GM12801 (cell line): Measurements from ENCODE around the gene SOS2.

Source experiments
- TF ChIP-seq, protein P1 (sequence below): IDR thresholded peaks from one replicate; pipeline ENCODE4 v1.5.1; 2011; ENCODE audit warnings: control low read depth; ENCODE audit not compliant: insufficient read length; ENCODE audit errors: extremely low read depth

Gene SOS2

DNA sequence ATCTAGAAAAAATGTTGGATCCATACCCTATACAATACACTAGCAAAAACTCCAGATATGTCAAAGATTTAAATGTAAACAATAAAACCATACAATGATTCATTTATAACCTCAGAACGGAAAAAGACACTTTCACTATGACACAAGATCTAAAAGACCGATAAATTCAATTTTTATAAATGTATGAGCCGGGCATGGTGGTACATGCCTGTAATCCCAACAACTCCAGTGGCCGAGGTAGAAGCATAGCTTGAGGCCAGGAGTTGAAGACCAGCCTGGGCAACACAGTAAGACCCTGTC, 2.5 kb upstream of the SOS2 start:
- TF ChIP-seq, protein P1, sequence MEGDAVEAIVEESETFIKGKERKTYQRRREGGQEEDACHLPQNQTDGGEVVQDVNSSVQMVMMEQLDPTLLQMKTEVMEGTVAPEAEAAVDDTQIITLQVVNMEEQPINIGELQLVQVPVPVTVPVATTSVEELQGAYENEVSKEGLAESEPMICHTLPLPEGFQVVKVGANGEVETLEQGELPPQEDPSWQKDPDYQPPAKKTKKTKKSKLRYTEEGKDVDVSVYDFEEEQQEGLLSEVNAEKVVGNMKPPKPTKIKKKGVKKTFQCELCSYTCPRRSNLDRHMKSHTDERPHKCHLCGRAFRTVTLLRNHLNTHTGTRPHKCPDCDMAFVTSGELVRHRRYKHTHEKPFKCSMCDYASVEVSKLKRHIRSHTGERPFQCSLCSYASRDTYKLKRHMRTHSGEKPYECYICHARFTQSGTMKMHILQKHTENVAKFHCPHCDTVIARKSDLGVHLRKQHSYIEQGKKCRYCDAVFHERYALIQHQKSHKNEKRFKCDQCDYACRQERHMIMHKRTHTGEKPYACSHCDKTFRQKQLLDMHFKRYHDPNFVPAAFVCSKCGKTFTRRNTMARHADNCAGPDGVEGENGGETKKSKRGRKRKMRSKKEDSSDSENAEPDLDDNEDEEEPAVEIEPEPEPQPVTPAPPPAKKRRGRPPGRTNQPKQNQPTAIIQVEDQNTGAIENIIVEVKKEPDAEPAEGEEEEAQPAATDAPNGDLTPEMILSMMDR: no peak

DNA sequence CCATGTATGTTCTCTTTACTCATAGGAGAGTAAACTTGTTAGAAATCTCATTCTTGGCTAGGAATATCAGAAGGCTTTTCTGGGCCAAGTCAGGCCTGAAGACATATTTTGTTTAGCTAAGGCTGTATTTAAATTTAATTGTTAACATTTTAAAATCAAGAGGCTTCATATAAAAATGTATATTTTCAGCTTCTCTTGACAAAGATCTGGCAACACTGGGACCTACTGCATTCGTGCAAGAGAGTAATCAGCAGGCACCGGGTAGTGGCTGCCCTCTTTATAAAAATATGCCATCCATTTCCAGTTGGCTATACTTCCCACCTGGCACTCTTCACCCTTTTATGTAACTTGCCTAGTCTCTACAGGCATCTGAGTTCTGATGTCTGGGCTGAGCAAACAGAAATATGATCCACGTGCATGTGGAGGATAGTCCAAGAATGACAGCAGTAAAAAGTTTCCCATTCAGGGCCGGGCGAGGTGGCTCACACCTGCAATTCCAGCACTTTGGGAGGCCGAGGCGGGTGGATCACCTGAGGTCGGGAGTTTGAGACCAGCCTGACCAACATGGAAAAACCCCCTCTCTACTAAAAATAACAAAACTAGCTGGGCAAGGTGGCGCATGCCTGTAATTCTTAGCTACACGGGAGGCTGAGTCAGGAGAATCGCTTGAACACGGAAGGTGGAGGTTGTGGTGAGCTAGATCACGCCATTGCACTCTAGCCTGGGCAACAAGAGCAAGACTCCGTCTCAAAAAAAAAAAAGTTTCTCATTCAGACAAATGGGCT, 2.0 kb upstream of the SOS2 start:
- TF ChIP-seq, protein P1: no peak

DNA sequence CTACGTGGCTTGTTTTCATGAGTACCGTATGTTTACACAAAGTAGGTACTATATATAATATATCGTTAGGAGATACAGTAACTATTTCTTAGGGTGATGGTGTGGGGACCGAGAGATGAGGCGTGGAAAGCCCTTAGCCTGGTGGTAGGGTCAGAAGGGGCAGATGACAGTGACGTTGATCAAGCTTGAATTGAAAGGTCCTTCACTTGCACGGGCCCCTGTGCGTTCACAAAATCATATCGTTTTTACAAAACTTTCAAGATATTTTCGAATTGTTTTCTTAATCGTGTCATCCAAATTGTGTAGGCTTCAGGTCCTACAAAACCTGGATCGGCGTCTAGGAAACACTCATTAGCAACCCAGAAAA, 881 bp upstream of the SOS2 start:
- TF ChIP-seq, protein P1: no peak

- TF ChIP-seq, protein P1: no peak
Measured at GRCh38 chr14:50230701-50231474, 490 bp downstream of the SOS2 start.

GRCh38 chr14:50230401-50230700, 1.0 kb downstream of the SOS2 start:
- TF ChIP-seq, protein P1: no peak

DNA sequence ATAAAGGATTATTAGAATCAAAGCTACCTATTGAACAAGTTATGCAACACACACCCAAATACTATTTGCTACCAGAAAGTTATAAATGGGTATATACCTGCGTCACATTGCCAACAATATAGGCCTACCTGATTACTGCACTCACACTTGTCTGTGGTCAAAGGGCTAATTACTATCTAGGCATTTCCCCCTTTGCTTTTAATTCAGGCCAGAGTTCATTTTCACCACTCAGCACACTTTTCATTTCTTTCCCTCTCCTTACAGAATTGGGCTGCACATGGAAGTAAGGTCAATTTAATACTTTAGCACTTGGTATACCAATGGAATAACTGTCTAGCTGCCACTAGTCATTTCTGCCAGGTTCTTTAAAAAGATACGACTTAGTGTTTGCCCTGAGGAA, 1.7 kb downstream of the SOS2 start:
- TF ChIP-seq, protein P1: no peak

DNA sequence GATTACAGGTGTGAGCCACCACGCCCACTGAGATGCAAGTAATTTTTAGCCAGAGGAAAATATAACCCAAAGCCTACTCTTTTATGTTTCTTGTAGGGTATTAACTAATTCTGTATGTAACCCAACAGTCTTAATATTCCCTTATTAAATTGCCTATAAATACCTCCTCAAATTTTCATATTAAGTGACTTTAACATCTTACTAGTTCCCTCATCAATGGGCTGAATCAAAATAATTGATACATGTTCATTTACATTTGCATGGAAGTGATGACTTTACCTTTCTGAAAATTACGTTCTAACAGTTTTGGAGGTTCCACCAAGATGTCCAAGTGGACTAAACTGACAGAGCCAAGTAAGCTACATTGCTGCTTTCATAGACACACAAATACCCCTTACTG, 3.1 kb downstream of the SOS2 start:
- TF ChIP-seq, protein P1: no peak
